ENCODE results near the gene TUBB1. TPM values are rescaled to one million over a fixed set of nuclear protein-coding genes. Genes with fewer than 3 reads are reported as not detected.
A peak's percentile ranks its signal among the peaks of the same experiment; 100 is the strongest.

TUBB1 gene
- total and polyA plus RNA-seq, 2 of the 13 experiments (the other 11 are each of a cell fraction or from before 2014, with no cell fraction given) = 0.11 to 57.6 TPM

GRCh38 chr20:59031564-59032022 is 12.4 kb downstream of the TUBB1 start (continued):
- TF ChIP-seq USF2 (IDR thresholded peaks at IDR 0.05; ENCODE audit: low read depth, low read length) = peak; percentile 29; the same call in 1 of the 2 replicates
- peak; percentile 81; the same call in 1 of the 2 replicates for TF ChIP-seq USF2 (CRISPR knock-in tag; IDR thresholded peaks at IDR 0.05; ENCODE audit: borderline replicate concordance)
- peak in 1 of 2 experiments; percentile 7; a peak in 1 of 4 replicates for TF ChIP-seq HMGXB4 (CRISPR knock-in tag; IDR thresholded peaks at IDR 0.05; ENCODE audit: borderline replicate concordance in 1 of 2, low read depth in 1 of 2)
- no peak for TF ChIP-seq ZNF597 (CRISPR knock-in tag; IDR thresholded peaks at IDR 0.05)
- TF ChIP-seq ZSCAN20 (CRISPR knock-in tag; IDR thresholded peaks at IDR 0.05; ENCODE audit: borderline replicate concordance) = 0 out of 2 replicates have a peak, but pooled peaks have one; percentile 50
- TF ChIP-seq ATF6 (CRISPR knock-in tag; conservative IDR thresholded peaks at IDR 0.05) = 0 out of 2 replicates have a peak, but pooled peaks have one; percentile 24
- TF ChIP-seq NFE2L2 (IDR thresholded peaks at IDR 0.05; ENCODE audit: low read length) = peak; percentile 2; the same call in 1 of the 2 replicates
- TF ChIP-seq FOXP4 (CRISPR knock-in tag; IDR thresholded peaks at IDR 0.05) = peak; percentile 29; the same call in 1 of the 2 replicates
- TF ChIP-seq ZNF354B (CRISPR knock-in tag; IDR thresholded peaks at IDR 0.05) = no peak; the same call in 1 of the 2 replicates
- TF ChIP-seq HMG20B (CRISPR knock-in tag; conservative IDR thresholded peaks at IDR 0.05) = peak; percentile 2; the same call in 1 of the 2 replicates
- 0 out of 2 replicates have a peak, but pooled peaks have one; percentile 11 for TF ChIP-seq ZBTB42 (CRISPR knock-in tag; IDR thresholded peaks at IDR 0.05)
- 0 out of 2 replicates have a peak, but pooled peaks have one; percentile 0 for TF ChIP-seq ZNF343 (CRISPR knock-in tag; IDR thresholded peaks at IDR 0.05)
- TF ChIP-seq ZNF430 (CRISPR knock-in tag; IDR thresholded peaks at IDR 0.05) = peak; percentile 62; the same call in 1 of the 2 replicates
- TF ChIP-seq GZF1 (CRISPR knock-in tag; IDR thresholded peaks at IDR 0.05) = 0 out of 2 replicates have a peak, but pooled peaks have one; percentile 2
- 0 out of 2 replicates have a peak, but pooled peaks have one; percentile 29 for TF ChIP-seq ZSCAN22 (CRISPR knock-in tag; IDR thresholded peaks at IDR 0.05)
- TF ChIP-seq DBP (CRISPR knock-in tag; IDR thresholded peaks at IDR 0.05; ENCODE audit: not compliant biosample characterization) = peak; percentile 66
- TF ChIP-seq ZNF264 (CRISPR knock-in tag; IDR thresholded peaks at IDR 0.05) = peak; percentile 14; the same call in 1 of the 2 replicates
- TF ChIP-seq PHF5A (CRISPR knock-in tag; IDR thresholded peaks at IDR 0.05; ENCODE audit: low read depth, unreplicated experiment) = no peak
